Lower lobe of right lung (tissue), 2 donors: ENCODE results near the gene CRYBA2. TPM values are rescaled to one million over a fixed set of nuclear protein-coding genes. Genes with fewer than 3 reads are reported as not detected.
A peak's percentile ranks its signal among the peaks of the same experiment; 100 is the strongest.

Experiments used
- ATAC-seq, 2 donors: fragments of 200-7000 bp; cut with Tn5 transposase; one replicate each; pipeline ENCODE4 v1.9.1; 2020 to 2022; ENCODE audit warnings: mild to moderate bottlenecking in 2 of 2, moderate library complexity in 2 of 2
- DNase-seq: peaks from one replicate; pipeline ENCODE4 v3.0.0-alpha.2; 2020
- H3K27ac ChIP-seq: fragments of 200-600 bp; one replicate; pipeline ENCODE4 v1.8.0; 2022
- H3K27me3 ChIP-seq: fragments of 200-600 bp; one replicate; pipeline ENCODE4 v1.8.0; 2022; ENCODE audit warnings: low read depth
- H3K36me3 ChIP-seq: fragments of 200-600 bp; one replicate; pipeline ENCODE4 v1.8.0; 2022; ENCODE audit warnings: mild to moderate bottlenecking
- H3K4me1 ChIP-seq: fragments of 200-600 bp; one replicate; pipeline ENCODE4 v1.8.0; 2022
- H3K4me3 ChIP-seq: fragments of 200-600 bp; one replicate; pipeline ENCODE4 v1.8.0; 2022; ENCODE audit warnings: mild to moderate bottlenecking
- H3K9me3 ChIP-seq: fragments of 200-600 bp; one replicate; pipeline ENCODE4 v1.8.0; 2022
- CTCF ChIP-seq: fragments of 200-600 bp; IDR thresholded peaks from one replicate; pipeline ENCODE4 v1.8.0; 2022; ENCODE audit warnings: antibody characterized with exemption, mild to moderate bottlenecking
- intact Hi-C: fragments of 100-400 bp; cut with DNase I; formaldehyde crosslinking; loops from one replicate; pipeline ENCODE4 v1.11.0; 2022
- total RNA-seq: library from RNA; stranded (reverse); fragmentation: NEBNext Ultra II Directional; extraction: Animal tissue kit (Norgen Biotek cat#: 25700); gene quantifications from one replicate; pipeline ENCODE4 v1.2.1, GENCODE V29; 2021
- donor health status: DM: no; HTN: yes; CAD: no; lungs with severe emphysema.

CRYBA2 gene
- total RNA-seq, 1 donor from 2014 or later, result not detected

- Histone ChIP-seq H3K4me1 (no peaks in the 10 kb centered on the region), H3K27me3 (peaks cover 20% of the 10 kb centered on the region), H3K36me3 (no peaks in the 10 kb centered on the region), H3K9me3 (no peaks in the 10 kb centered on the region), H3K27ac (no peak overlapping the region), H3K4me3 (no peak overlapping the region)
- DNase-seq, result no peak
- intact Hi-C loops, result no loop called here
- no peak for ATAC-seq
- TF ChIP-seq CTCF, result no peak
These were observed 16.1 kb upstream of the CRYBA2 start for GRCh38 chr2:219009294-219009693.

GRCh38 chr2:219003979-219004378 lies 10.8 kb upstream of the CRYBA2 start:
- TF ChIP-seq CTCF, result no peak
- no peaks in the 10 kb centered on the region for H3K36me3 ChIP-seq
- peaks cover 70% of the 10 kb centered on the region for H3K27me3 ChIP-seq
- no peak overlapping the region for H3K27ac ChIP-seq
- intact Hi-C loops, result no loop called here
- H3K4me1 ChIP-seq, result peaks cover 23% of the 10 kb centered on the region
- ATAC-seq, result no peak
- H3K4me3 ChIP-seq, result no peak overlapping the region
- no peaks in the 10 kb centered on the region for H3K9me3 ChIP-seq
- no peak for DNase-seq

- Histone ChIP-seq H3K9me3 (no peaks in the 10 kb centered on the region), H3K27ac (no peak overlapping the region), H3K27me3 (peaks cover 77% of the 10 kb centered on the region), H3K4me1 (peaks cover 23% of the 10 kb centered on the region), H3K4me3 (peak overlapping the region; percentile 45), H3K36me3 (no peaks in the 10 kb centered on the region)
- ATAC-seq (no peak), DNase-seq (no peak)
- intact Hi-C loops, result no loop called here
- no peak for TF ChIP-seq CTCF
These were observed 10.0 kb upstream of the CRYBA2 start for GRCh38 chr2:219003267-219003634.

GRCh38 chr2:219002395-219003266 lies 9.4 kb upstream of the CRYBA2 start:
- Histone ChIP-seq H3K27me3 (peaks cover 77% of the 10 kb centered on the region), H3K27ac (peak overlapping the region; percentile 83), H3K4me1 (peaks cover 23% of the 10 kb centered on the region), H3K9me3 (no peaks in the 10 kb centered on the region), H3K36me3 (no peaks in the 10 kb centered on the region), H3K4me3 (peak overlapping the region; percentile 45)
- intact Hi-C loops, result no loop called here
- DNase-seq (peak; percentile 85), ATAC-seq (peak; percentile 85 to 89)
- TF ChIP-seq CTCF, result peak; percentile 50

GRCh38 chr2:219001577-219002394 lies 8.6 kb upstream of the CRYBA2 start:
- ATAC-seq, result peak; percentile 91 to 92
- H3K4me1 ChIP-seq, result peaks cover 23% of the 10 kb centered on the region
- no peak for TF ChIP-seq CTCF
- DNase-seq, result peak; percentile 92
- peak overlapping the region; percentile 83 for H3K27ac ChIP-seq
- no peaks in the 10 kb centered on the region for H3K9me3 ChIP-seq
- no peaks in the 10 kb centered on the region for H3K36me3 ChIP-seq
- intact Hi-C loops, result no loop called here
- peaks cover 86% of the 10 kb centered on the region for H3K27me3 ChIP-seq
- H3K4me3 ChIP-seq, result peak overlapping the region; percentile 45
